Measurements from ENCODE around the gene SF3B5.
A peak's percentile ranks its signal among the peaks of the same experiment; 100 is the strongest.
"Not testable (repeated sequence)": the region's sequence is repeated elsewhere in the genome, so short reads cannot be mapped to it uniquely, and the experiment has no call there.

Gene SF3B5

DNA sequence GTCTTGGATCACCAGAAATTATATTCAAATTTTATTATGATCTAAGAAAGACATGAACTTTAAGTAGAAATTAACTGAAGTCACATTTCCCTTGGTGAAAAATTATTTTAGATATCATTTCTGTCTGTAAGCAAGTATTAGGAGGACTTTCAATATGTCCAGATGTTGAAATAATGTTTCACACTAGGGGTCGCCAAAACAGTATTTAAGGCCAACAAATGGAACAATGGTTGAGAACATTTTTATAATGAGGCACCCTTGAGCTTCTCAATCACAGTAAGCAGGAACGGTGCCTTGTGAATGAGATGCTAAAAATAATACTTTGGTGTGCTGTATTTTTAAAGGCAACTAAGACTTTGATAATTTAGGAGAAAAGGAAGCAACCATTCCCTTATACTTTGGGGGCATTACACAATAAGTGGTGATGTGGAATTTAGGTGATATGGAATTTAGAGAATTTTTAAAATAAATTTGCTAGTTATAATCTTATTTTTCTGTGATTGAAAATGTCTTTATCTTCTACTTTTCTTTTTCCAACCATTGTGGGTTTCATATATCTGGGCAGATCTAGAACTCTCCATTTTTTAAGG, 9.6 kb upstream of the SF3B5 start:
- DNase-seq: peak in 4 of 56 donors; percentile 2 to 72 (median 22)

DNA sequence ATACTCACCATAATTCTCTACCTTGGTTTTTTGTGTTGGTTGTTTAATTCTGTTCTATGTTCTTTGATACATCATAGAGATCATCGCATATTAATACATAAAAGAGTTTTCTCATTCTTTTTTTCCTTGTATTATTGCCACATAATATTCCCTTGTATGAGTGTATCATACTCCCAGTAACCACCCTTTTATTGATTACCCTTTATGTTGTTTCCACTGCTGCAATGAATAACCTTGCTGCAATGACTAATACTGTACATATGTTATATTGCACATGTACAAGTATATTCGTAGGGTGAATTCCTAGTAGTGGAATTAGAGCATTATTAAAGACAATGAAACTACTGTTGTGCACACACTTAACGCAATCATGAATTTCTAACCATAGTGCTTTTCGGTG, 9.1 kb upstream of the SF3B5 start:
- no peak for DNase-seq

DNA sequence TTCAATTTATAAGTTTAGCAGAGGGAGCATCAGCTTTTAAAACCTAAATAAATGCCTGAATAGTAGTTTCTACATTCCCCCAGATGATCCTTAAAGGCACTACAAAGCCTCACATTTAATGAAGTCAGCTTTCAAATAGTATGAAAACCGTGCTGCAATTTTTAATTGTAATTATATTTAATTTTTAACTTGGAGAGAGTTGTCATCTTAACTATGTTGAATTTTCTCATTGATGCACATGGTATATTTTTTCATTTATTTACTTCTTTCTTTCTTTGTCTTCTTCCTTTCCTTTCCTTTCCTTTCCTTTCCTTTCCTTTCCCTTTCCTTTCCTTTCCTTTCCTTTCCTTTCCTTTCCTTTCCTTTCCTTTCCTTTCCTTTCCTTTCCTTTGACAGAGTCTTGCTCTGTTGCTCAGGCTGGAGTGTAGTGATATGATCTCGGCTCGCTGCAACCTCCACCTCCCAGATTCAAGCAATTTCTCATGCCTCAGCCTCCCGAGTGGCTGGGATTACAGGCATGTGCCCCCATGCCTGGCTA, 7.7 kb upstream of the SF3B5 start:
- no peak for DNase-seq

DNA sequence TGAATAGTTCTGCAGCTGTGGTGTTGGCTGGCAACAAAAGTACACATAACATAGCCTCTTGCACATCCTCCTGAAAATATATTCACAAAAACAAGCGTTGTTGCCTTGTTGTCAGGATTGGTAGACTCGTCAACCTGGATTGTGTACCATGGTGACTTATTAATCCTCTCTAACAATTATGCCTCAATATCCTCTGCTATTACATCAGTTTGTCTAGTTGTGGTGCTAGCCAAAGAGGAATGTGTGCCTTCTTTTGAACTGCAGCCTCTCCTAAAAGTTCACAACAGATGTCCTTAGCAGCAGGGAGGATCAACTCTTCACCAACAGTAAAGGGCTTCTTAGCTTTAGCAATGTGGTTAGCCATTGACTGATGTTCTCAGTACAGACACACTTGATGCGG, 3.6 kb upstream of the SF3B5 start:
- DNase-seq: no peak

DNA sequence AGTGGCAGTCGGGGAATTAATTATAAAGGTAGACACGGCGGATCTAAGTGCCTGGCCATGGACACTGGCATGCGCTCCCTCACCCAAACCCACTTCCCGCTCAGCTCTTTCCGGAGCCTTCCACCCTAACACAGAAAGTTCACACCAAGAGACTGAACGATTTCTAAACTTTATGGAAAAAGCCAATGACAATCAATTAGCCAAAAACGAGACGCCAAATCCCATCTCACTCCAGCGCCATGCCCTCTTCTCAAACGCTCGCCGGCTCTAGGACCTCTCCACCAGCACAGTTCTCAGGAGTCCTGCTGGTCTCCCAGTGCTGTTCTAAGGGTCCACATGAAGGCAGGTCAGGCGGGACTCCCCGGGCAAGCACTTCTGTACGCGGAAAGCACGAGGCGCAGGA, 641 bp downstream of the SF3B5 start:
- DNase-seq: peak in 1 of 56 donors; percentile 43

DNA sequence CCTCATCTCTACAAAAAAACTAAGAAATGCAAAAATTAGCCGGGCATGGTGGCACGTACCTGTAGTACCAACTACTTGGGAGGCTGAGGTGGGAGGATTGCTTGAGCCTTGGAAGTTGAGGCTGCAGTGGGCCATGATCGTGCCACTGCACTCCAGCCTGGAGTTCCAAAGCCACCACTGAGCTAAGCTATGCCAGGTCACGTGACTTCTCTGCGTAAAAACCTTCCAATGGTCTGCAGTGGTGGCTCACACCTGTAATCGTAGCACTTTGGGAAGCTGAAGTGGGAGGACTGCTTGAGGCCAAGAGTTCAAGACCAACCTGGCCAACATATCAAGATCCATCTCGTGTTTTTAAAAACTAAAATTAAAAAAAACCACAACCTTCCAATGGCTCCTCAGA, 1.7 kb downstream of the SF3B5 start:
- DNase-seq: no peak

DNA sequence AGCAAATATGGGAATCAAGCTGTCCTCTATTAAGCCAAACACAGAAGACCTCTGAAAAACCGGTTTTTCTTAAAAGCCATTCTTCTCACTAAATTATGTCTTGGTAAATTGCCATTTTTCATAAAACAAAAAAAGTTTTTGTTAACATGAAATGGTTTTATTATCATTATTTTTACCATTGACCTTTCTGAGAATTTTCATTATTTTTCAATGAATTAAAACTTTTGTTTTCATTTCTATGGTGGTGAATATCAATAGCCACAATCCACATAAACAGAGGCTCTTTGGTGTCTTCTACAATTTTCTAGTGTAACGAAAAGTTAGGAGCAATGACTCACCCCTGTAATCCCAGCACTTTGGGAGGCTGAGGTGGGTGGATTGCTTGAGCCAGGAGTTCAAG, 2.1 kb downstream of the SF3B5 start:
- no peak for DNase-seq

DNA sequence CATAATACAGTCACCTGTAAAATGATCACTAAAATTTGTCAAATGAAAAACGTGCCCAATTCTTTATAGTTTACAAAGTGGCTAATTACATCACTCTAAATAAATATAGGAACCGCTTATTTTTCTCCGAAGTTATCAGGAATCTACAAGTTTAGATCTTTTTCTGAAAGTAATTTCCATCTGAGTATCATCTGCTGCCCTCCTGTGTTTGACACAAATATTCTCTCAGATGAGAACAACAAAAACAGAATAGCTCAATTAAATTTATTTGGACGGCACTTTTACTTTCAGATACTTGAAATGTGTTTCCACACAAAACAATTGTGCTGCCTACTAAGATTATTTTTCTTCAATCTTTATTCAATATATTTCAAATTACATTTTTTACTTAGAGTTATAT, 5.0 kb downstream of the SF3B5 start:
- no peak for DNase-seq

DNA sequence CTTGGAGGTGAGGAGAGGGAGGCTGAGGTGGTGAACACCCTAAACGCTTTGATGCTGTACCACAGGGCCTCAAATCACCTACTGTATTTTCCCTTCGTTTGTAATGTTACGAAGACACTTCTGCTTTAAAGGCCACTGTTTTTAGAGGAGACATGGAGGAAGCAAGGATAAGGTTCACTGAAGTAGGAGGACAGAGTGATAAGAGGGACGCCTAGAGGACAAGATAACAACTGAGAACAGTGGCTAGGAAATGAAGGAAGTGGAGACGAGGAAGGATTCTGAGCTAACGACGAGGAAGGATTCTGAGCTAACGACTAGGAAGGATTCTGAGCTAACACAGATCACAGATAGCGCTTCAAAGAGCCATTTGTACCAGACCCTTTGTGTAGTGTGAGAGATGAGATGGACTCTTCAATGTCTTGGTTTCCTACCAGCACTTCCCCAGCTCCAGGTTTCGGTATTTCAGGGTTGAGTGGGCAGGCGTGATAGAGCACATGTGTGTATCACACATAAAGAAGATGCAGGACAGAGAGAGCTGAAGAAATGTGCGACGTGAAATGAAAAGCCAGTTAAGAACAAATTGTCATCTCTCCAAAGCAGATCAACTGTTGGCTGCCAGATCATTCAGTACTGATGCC, 7.5 kb downstream of the SF3B5 start:
- DNase-seq: no peak

DNA sequence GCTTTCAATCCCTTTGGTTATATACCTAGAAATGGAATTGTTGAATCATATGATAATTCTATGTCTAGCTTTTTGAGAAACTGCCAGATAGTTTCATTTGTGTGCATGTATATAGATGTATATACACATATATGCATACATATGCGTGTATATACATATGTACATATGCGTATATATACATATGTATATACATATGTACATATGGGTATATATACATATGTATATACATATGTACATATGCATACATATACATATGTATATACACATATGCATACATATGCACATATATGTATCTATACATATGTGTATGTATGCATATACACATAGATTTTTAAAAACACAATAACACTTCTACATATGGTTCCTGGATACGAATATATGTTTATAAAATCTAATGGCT, 8.4 kb downstream of the SF3B5 start:
- no peak for DNase-seq

DNA sequence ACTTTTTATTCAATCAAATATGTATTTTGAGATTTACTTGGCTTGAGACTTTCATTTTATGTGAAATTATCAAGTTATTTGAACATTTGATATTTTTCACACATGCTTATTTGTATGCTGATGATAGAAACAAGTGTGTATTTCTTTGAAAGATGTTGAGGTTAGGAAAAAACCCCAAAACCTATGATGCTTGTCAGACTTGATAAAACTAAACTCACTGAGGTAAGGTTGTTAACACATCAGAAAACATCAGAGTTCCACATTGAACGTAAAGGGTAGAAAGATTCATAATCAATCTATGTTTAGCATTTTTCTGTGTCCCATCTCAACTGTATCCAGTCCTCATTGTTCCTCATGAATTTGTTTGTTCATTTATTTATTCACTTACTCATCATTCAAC, 12.2 kb downstream of the SF3B5 start:
- DNase-seq: no peak

DNA sequence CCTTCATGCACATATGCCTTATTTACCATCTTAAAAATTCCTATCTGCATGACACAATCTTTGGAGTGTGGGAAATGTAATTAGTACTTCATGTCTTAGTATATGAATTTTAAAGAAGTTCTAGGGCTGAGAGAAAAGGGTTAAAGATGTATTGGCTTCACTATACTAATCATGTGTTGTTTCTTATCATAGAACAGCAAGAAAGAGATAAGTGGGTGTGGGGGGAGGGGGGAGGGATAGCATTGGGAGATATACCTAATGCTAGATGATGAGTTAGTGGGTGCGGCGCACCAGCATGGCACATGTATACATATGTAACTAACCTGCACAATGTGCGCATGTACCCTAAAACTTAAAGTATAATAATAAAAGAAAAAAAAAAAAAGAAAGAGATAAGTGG, 13.0 kb downstream of the SF3B5 start:
- not testable (repeated sequence) for DNase-seq

DNA sequence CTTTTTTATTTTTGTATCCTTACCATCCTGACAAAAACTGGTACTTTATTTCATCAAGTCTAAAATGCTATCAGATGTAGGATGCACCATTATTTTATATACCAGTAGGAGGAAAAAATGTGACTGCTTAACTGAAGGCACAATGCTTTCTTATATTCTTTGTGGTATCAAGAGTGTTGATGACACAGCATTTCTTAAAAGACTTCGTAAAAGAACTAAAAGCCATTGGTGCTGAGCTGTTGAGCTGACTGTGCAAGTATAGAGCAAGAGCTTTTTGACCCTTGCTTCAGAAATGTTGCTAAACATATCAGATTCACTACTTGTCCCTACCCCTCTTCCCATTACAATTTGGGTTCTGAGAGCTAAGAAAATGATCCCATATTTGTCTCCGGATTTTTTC, 17.5 kb downstream of the SF3B5 start:
- no peak for DNase-seq

DNA sequence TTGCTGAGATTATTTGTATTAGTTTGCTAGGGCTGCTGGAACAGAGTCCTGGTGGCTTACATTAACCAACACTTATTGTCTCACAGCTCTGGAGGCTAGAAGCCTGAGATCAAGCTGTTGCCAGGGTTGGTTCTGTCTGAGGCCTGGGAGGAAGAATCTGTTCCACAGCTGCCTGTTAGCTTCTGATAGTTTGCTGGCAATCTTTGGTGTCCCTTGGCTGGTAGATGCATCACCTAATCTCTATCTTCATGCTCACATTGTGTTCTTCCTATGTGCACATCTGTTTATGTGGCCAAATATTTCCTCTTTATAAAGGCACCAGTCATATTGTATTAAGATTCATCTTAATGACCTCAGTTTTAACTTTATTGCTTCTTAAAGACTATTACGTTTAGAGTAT, 19.5 kb downstream of the SF3B5 start:
- no peak for DNase-seq

DNA sequence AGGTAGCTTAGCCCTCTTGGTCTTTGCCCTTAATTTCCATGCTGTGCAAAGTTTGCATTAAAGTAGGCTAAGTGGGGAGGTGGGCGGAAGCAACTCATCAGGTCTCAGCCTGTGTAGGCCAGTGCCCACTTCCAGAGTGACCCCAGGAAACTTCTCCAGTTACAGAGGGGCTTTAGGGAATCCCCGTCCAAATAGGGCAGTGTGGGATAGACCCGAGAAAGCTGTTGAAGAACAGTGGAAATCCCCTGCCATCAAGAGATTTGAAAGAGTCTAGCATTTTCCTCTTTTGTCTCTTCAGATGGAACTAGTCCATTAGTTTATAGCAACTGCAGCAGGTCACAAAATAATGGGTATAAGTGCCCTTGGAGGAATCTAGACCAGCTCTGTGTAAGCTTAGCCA, 20.2 kb downstream of the SF3B5 start:
- DNase-seq: no peak

DNA sequence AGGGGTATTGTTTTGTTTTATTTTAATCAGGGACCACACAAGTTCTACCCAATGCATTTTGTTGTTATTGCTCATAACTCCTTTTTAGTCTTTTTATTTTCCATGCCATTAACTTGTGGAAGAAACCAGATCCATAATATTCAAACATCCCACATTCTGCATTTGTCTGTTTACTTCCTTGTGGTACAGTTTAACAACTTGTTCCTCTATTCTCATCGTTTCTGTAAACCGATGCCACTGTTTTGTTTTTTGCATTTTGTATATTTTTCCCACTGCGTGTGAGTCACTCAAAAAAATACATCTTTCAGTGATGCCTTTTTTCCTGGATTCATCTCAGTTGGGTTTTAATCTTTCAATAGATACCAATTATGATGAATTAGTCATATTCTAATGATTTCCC, 22.3 kb downstream of the SF3B5 start:
- no peak for DNase-seq

DNA sequence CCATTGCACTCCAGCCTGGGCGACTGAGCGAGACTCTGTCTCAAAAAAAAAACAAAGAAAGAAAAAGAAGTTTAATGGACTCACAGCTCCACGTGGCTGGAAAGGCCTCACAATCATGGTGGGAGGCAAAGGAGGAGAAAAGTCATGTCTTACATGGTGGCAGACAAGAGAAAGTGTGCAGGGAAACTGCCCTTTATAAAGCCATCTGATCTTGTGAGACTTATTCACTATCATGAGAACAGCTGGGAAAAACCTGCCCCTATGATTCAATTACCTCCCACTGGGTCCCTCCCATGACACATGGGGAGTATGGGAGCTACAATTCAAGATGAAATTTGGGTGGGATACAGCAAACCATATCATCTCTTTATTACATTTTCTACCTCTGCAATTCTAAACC, 25.9 kb downstream of the SF3B5 start:
- DNase-seq: no peak

DNA sequence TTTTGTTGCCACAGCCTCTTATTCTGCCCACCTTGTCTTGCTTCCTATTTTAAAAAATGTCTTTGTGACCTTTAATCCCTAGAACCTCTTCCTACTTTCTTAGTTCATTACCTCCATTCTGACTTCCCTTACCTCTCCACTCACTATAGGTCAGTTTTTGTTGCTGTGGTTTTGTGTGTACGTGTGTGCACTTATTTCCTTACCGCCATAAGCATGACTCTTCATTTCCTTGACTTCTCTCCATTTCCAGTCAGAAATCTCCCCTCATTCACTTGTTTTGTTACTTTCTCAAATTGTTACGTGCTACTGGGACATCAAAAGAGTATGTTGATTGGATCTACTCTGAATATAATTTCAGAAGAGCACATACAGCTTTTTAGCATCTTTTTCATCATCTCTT, 26.6 kb downstream of the SF3B5 start:
- no peak for DNase-seq

DNA sequence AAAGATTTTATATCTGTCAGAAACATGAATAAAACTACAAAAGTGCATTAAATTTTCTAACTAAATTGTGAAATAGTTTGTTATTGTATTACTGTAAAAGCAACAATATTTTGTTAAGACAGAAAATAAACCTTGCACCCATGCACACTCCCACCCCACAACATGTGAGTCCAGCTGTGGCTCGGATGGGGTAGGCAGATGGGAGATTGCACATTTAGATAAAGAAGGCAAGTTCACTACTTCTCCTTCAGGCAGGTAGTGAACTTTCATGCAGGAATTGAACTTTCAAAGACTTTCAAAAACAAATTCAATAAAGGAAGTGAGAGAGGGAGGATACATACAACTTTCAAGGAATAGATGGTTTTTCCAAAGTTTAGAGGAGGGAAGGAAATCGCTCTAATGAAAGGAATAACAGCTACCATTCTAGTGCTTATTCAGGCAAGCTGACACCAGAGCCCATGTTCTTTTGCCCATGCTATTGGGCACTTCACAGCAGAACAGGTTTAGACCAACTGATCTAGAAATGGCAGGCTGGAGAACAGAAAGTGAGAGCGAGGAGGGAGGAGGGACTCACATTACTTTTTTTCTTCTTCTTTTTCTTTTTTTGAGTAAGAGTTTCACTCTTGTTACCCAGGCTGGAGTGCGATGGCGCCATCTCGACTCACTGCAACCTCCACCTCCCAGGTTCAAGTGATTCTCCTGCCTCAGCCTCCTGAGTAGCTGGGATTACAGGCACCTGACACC, 28.5 kb downstream of the SF3B5 start:
- no peak for DNase-seq

DNA sequence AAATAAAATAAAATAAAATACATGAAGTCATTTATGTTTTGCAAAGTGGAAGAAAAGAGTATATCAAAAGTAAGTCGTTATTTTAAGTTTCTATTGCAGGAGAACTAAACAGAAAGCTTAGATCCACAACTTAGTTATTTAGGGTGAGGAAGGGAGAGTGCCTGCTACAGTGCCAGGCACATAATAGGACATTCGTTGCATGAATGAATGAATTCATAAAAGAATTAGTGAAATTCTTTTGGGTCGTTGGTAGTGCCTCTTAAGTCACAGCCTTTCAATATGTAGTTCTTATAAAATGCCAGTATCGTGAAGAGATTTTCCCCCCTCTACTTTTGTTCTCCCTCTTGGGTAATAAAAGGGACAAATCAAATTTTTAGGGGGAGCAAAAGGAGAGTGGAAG, 29.1 kb downstream of the SF3B5 start:
- no peak for DNase-seq

DNA sequence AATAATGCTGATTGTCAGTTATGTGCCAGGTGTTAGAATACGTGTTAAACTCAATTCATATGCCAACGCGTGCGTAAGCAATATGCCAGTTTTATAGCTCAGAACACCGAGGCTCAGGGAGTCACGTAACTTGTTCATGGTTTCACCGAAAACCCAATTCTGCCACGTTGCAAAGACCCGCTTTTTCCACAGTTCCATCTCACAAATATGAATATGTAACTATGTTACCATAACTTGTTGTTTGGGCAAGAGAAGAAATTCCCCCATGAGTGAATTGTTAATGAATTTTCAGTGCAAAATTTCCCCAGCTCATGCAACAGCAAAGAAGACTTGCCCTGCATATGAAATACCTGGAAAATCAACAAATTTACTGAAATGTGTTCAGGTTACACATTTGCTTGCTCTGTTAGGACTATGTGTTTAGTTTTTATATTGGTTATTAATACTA, 30.1 kb downstream of the SF3B5 start:
- DNase-seq: no peak

DNA sequence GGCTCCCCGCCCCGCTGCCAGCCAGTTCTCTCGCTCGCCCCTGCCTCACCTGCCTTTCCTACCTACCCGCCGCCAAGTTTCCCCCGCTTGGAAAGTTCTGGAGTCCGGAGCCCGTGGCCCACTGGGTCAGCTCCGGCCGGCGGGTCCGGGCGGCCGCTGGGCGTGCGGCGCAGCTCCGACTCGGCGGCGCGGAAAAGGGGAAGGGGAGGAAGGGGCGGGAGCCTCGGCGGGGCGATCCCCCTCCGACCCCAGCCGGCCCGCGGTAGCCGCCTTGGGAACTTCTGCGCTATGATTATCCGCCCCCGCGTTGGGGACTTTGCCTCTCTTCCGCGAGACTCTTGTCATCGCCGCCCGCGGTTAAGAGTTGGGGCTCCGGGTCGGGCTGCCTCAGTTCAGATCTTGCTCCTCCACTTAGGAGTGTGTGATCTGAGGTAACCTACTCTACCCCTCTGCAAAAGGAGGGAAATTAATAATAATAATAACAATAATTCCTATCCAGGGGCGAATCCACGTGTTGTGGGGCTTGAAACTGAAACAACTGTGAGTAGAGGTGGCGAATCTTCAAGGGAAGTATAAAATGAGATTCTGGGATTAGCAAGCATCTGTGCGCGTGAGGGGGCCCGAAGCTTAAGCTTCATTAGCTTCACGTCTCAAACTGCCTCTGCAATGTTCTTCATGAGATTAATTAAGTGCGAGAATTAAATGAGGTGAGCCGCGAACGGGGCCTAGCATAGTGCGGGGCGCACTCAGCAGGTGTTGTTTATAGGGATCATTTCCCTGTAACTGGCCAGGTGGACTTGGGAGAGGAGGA, 30.8 kb downstream of the SF3B5 start:
- peak in 5 of 56 donors; percentile 5 to 59 (median 21) for DNase-seq
